Heart left ventricle (tissue), 13 donors: Measurements from ENCODE around the gene EPHB1.

Experiments
- POLR2A ChIP-seq, 2 donors: fragments of 450-650 bp; IDR thresholded peaks; one replicate each; pipeline ENCODE4 v1.6.1; 2017; ENCODE audit warnings: antibody characterized with exemption in 2 of 2, mild to moderate bottlenecking in 2 of 2, moderate library complexity in 2 of 2
- TF ChIP-seq, protein P1 (sequence below), 12 donors: fragments of 200-600 bp; sonication (generic) in 4 of 12; IDR thresholded peaks; one replicate each; pipeline versions ENCODE4 v1.5.0 to v1.8.0; 2018 to 2022; ENCODE audit warnings: antibody characterized with exemption in 12 of 12, mild to moderate bottlenecking in 5 of 12
- donor health status: ischemic (EF 13 %, LVEDD 7.1; RV severe dilation, severe dysfunction).
- donor health status: DM: no; HTN: yes; CAD: no.
- donor health status: DM: no; HTN: no; CAD: no.
- donor health status: ischemic (EF 25% LVEDD 6.9; RV normal size, moderate dysfunction).
- donor health status: ischemic (EF 25% LVEDD 5.7; RV mildly dilated, moderate dysfunction).
- donor health status: ischemic (EF 35%, LVEDD 5.7; RV mildly dilated, moderate dysfunction).
- donor health status: nonischemic (EF 11% LVEDD 7.7; RV severe dilation, severe dysfunction).
- donor health status: DM: yes; HTN: yes; CAD: no.
- donor health status: PGD.
- donor health status: ischemic (EF 29% LVEDD 5.4; RV normal size, mild dysfunction).
- donor health status: nonischemic (EF 23%, LVEDD 6.1; RV moderate dilation, normal function).

DNA sequence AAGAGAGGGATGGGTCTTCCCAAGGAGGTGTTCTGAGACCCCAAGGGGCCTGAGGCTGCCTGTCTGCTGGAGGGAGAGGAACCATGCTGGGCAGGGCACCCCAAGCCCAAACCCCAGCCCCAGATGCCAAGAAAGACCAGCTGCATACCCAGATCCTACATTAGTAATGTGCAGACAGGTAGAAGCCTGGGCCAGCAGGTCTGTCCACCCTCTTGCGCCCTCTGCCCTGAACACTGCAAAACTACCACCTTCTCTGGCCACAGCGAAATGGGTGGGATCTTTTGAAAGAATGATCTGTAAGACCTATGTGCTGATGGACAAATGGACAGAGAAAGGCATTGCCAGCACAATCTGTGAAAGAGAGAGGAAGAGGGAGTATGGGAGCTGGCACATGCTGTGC lies 283.2 kb downstream of the EPHB1 start:
- TF ChIP-seq, protein P1, sequence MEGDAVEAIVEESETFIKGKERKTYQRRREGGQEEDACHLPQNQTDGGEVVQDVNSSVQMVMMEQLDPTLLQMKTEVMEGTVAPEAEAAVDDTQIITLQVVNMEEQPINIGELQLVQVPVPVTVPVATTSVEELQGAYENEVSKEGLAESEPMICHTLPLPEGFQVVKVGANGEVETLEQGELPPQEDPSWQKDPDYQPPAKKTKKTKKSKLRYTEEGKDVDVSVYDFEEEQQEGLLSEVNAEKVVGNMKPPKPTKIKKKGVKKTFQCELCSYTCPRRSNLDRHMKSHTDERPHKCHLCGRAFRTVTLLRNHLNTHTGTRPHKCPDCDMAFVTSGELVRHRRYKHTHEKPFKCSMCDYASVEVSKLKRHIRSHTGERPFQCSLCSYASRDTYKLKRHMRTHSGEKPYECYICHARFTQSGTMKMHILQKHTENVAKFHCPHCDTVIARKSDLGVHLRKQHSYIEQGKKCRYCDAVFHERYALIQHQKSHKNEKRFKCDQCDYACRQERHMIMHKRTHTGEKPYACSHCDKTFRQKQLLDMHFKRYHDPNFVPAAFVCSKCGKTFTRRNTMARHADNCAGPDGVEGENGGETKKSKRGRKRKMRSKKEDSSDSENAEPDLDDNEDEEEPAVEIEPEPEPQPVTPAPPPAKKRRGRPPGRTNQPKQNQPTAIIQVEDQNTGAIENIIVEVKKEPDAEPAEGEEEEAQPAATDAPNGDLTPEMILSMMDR (IDR thresholded peaks at IDR 0.05), result no peak
- no peak for TF ChIP-seq POLR2A (IDR thresholded peaks at IDR 0.05)
